ENCODE data around the gene ACSM6.

- TF ChIP-seq TAF1 (IDR thresholded peaks at IDR 0.05; ENCODE audit: borderline replicate concordance, insufficient read depth, low read length) (no peak), REST (IDR thresholded peaks at IDR 0.05; ENCODE audit: insufficient read depth in 1 of 2, low read depth in 2 of 2, low read length in 2 of 2) (no peak)
These were observed 71.5 kb downstream of the ACSM6 start for GRCh38 chr10:95265572-95265971.
